Fibroblast of pulmonary artery (primary cell): ENCODE measurements around the gene BNC2.
"Not testable (repeated sequence)": the region's sequence is repeated elsewhere in the genome, so short reads cannot be mapped to it uniquely, and the experiment has no call there.

Source experiments
- DNase-seq: peaks from one replicate; pipeline ENCODE4 v3.0.0-alpha.2; 2010; ENCODE audit warnings: low read depth
- H3K4me3 ChIP-seq: replicated peaks from 2 replicates; pipeline ENCODE4 v1.5.1; 2011; ENCODE audit warnings: low read depth, mild to moderate bottlenecking, control low read depth, low read length, moderate library complexity
- TF ChIP-seq, protein P1 (sequence below): IDR thresholded peaks from 2 replicates; pipeline ENCODE4 v1.5.1; 2011; ENCODE audit warnings: mild to moderate bottlenecking, control low read depth, low read length, inconsistent platforms; ENCODE audit errors: missing control alignments

The BNC2 gene

DNA sequence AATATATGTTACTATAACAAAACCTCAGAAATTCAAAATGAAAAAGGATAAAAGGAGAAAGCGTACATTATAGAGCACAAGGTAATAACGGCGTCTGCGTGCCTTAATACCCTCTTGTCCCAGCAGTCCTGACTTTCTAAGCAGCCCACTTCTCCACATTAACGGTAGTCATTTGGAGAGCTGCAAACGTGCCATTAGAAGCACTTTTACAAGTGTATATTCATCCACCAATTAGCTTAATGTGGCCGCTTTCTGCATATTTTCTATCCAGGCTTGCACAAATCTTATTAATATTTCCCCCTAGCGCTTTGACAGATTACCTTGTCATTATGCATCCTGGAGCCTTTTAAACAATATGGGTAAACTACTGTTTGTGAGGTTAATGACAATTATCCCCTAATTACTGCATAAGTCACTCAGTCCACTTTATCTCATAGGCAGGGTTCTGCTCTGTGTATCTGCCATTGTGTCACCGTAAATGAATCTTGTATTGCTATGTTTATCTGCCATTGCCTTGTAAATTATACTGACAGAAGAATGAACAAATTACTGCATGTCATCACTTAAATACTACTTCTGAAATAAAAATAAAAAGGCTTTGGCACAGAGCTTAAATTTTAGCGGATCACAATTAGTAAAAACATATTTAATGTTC, 421.3 kb downstream of the BNC2 start:
- TF ChIP-seq, protein P1, sequence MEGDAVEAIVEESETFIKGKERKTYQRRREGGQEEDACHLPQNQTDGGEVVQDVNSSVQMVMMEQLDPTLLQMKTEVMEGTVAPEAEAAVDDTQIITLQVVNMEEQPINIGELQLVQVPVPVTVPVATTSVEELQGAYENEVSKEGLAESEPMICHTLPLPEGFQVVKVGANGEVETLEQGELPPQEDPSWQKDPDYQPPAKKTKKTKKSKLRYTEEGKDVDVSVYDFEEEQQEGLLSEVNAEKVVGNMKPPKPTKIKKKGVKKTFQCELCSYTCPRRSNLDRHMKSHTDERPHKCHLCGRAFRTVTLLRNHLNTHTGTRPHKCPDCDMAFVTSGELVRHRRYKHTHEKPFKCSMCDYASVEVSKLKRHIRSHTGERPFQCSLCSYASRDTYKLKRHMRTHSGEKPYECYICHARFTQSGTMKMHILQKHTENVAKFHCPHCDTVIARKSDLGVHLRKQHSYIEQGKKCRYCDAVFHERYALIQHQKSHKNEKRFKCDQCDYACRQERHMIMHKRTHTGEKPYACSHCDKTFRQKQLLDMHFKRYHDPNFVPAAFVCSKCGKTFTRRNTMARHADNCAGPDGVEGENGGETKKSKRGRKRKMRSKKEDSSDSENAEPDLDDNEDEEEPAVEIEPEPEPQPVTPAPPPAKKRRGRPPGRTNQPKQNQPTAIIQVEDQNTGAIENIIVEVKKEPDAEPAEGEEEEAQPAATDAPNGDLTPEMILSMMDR, result no peak
- no peak for DNase-seq
- H3K4me3 ChIP-seq, result no peak overlapping the region

DNA sequence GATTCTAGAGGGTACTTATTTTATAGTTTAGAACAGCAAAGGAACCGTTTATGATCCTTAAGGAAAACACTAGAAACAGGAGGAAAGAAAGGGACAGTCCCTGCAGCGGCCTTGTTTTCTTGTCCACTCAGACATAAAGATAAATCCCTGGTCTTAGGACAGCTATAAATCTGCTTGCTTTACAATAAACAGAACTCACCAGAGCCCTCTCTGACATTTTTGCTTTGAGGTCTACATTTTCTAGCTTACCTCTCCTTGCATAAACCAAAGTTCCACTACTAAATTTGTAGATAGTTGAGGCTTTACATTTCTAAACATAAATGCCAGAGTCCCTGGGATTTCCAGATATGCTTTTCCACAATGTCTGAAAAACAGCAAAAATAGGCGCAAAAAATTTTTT, 422.5 kb downstream of the BNC2 start:
- no peak for DNase-seq
- TF ChIP-seq, protein P1, result no peak
- no peak overlapping the region for H3K4me3 ChIP-seq

DNA sequence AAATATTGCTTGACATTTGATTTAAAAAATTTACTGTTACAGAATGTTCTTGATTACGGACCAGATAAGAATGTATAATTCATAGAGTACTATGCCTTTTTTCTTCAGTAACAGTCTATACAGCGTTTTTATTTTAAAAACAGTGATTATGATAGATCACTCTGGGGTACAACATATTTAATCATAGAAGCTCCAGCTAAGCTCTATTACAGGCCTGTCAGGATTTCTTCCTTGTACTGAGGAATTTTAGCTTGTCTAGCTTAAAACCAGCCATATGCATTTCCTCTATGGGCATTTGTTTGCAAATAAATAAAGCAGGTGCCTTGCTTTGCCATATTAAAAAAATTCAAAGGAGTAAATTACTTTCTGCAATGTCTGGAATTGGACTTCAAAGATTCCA, 423.8 kb downstream of the BNC2 start:
- DNase-seq, result no peak
- TF ChIP-seq, protein P1, result no peak
- no peak overlapping the region for H3K4me3 ChIP-seq

DNA sequence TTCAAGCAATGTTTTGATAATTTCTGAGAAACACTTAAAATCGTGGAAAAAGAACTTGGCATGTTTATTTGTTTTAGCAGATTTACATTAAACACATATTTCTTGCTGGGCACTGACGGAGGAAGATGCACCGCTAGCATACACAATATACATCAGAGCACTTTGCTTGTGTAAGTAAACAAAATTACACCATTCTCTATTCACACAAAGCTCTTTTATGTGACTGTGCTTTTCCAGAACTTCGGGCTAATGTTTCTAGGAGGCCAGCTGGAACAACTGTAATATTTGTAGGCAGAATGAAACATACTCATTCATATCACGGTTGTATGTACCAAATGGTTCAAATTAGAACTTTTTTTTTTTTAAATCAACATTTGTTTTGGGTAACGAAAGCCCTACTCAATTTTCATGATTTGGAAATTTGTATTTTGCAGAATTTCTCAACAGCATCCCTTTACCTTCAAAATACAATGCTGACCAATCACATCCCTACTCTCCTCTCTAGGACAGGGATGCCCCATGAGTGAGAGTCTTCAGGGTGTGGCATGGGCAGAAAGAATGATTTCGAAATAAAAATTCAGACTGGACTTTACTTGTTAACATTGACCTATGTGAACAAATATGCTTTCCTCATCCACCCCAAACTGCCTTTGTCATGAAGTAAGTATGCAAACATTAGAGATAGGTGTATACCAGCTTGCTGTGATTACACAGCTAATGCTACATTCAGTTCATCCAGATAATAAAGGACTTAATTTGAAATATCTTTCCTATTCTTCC, 425.1 kb downstream of the BNC2 start:
- no peak overlapping the region for H3K4me3 ChIP-seq
- peak; percentile 44 for DNase-seq
- TF ChIP-seq, protein P1, result no peak

DNA sequence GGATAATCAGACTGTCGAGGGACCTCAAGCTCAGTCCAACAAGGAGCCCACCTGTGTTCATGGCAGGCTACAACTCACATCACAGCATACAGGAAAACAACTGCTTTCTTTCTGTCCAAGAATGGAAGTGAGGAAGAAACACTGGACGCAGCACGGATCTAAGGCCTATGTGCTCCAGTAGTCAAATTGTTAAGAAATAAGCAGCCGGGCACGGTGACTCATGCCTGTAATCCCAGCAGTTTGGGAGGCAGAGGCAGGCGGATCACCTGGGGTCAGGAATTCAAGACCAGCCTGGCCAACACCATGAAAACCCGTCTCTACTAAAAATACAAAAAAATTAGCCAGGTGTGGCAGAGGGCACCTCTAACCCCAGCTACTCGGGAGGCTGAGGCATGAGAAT, 427.8 kb downstream of the BNC2 start:
- TF ChIP-seq, protein P1, result no peak
- DNase-seq, result peak; percentile 68

DNA sequence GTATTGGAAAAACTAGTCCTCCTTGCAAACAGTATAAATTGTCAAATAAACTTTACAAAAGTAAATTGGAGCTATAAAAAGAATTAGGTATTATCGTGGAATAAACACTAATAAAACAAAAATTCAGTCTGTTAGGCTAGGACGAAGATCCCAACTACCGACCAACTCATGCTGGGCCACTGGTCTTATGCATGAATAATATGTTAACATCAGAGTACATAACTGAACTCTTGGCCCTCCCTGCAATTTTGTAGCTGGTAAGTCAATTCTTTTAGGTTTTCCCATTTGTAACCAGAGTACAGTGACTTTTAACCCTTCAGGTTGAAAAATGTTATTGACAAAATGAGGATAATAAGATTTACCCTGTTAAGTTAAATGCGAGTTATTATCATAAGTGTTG, 428.7 kb downstream of the BNC2 start:
- TF ChIP-seq, protein P1, result no peak
- H3K4me3 ChIP-seq, result no peak overlapping the region
- no peak for DNase-seq

More for the DNA sequence above, 427.8 kb downstream of the BNC2 start:
- H3K4me3 ChIP-seq, result no peak overlapping the region

DNA sequence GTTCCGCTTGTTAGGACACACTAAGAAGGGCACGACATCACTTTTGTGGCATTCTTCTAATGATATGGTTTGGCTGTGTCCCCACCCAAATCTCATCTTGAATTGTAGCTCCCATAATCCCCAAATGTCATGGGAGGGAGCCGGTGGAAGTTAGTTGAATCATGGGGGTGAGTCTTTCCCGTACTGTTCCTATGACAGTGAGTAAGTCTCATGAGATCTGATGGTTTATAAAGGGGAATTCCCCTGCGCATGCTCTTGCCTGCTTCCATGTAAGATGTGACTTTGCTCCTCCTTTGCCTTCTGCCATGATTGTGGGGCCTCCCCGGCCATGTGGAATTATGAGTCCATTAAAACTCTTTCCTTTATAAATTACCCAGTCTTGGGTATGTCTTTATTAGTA, 431.6 kb downstream of the BNC2 start:
- not testable (repeated sequence) for DNase-seq, H3K4me3 ChIP-seq
